ENCODE data around the gene UBE2H.

DNA sequence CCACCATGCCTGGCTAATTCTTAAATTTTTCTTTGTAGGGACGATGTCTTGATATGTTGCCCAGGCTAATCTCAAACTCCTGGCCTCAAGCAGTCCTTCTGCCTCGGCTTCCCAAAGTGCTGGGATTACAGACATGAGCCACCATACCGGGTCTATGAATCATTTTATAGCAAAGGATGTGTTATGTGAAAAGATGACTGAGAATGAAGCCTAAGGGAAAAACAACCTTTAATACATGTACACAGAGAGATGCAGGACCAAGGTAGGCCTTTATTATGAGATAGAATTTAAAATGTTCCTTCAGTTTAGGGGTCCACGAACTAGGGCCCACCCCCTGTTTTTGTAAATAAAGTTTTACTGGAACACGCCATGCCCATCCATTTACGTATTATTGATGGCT lies 41.0 kb downstream of the UBE2H start:
- TF ChIP-seq CTCF (conservative IDR thresholded peaks at IDR 0.05; ENCODE audit: low read length) (no peak), EZH2phosphoT487 (IDR thresholded peaks at IDR 0.05; ENCODE audit: borderline replicate concordance) (no peak)

Data from Loucy (cell line).